ENCODE measurements around the gene GLIS1. TPM values are rescaled to one million over a fixed set of nuclear protein-coding genes. Genes with fewer than 3 reads are reported as not detected.

Gene GLIS1
- total RNA-seq, 1 experiment from 2014 or later, result 0.39 TPM

GRCh38 chr1:53685272-53686051 lies 53.5 kb downstream of the GLIS1 start:
- Histone ChIP-seq H3K27ac (ENCODE audit: low read depth, low read length) (no peak overlapping the region; the same call in 1 of the 2 replicates), H3K27me3 (ENCODE audit: insufficient read depth, low read length) (peaks cover 4% of the 10 kb centered on the region; the same call in 1 of the 2 replicates), H3K9me2 (ENCODE audit: insufficient read depth) (no peaks in the 10 kb centered on the region), H2AFZ (ENCODE audit: low read depth, low read length, poor library complexity, severe bottlenecking) (peak overlapping the region; percentile 62), H3K4me3 (replicated peaks in 1 of 2; ENCODE audit: low read depth in 1 of 2, low read length in 2 of 2) (peak overlapping the region; percentile 28 to 51), H3K36me3 (ENCODE audit: control insufficient read depth in 1 of 2, insufficient read depth in 2 of 2, low read length in 2 of 2) (no peaks in the 10 kb centered on the region), H3K9me3 (ENCODE audit: control insufficient read depth in 1 of 2, insufficient read depth in 1 of 2, low read depth in 1 of 2, low read length in 2 of 2) (no peaks in the 10 kb centered on the region), H3K79me2 (ENCODE audit: insufficient read depth, low read length) (no peaks in the 10 kb centered on the region), H3K4me1 (ENCODE audit: control insufficient read depth in 1 of 2, insufficient read depth in 2 of 2, low read length in 2 of 2) (peaks cover 24 to 25% of the 10 kb centered on the region in 2 experiments), H4K20me1 (ENCODE audit: insufficient read depth) (no peaks in the 10 kb centered on the region), H3K9ac (ENCODE audit: low read length) (no peak overlapping the region), H3K4me2 (ENCODE audit: low read length) (peak overlapping the region; percentile 88)
- ATAC-seq (peak; percentile 71), DNase-seq (ENCODE audit: low read depth, low spot score) (no peak)
- POLR2A ChIA-PET, result no interaction called here
- RAD21 ChIA-PET (ENCODE audit: low non-redundant PET in 1 of 2, low total read pairs in 2 of 2, uncharacterized antibody in 2 of 2, unreplicated experiment in 2 of 2), result no interaction called here
- no TSS peak for BruUV-seq (replicated peaks)
- peak; percentile 93 for TF ChIP-seq TCF7L2 (IDR thresholded peaks at IDR 0.05; ENCODE audit: borderline replicate concordance, extremely low read depth, insufficient read depth, insufficient read length)
- no peak for TF ChIP-seq CEBPB (IDR thresholded peaks at IDR 0.05; ENCODE audit: low read depth)
- intact Hi-C loops (cut with micrococcal nuclease), result loop anchor here (10.0 kb wide), 1 partner anchor 411 kb away; no protein-coding TSS in a partner anchor
- CTCF ChIA-PET, result no interaction called here

GRCh38 chr1:53684741-53685140 lies 54.2 kb downstream of the GLIS1 start:
- ChIA-PET RAD21 (ENCODE audit: low non-redundant PET in 1 of 2, low total read pairs in 2 of 2, uncharacterized antibody in 2 of 2, unreplicated experiment in 2 of 2) (no interaction called here), CTCF (no interaction called here), POLR2A (no interaction called here)
- no peak overlapping the region for H3K27ac ChIP-seq (ENCODE audit: low read depth, low read length)
- no peaks in the 10 kb centered on the region for H3K9me3 ChIP-seq (ENCODE audit: control insufficient read depth in 1 of 2, insufficient read depth in 1 of 2, low read depth in 1 of 2, low read length in 2 of 2)
- BruUV-seq (replicated peaks), result no TSS peak
- H3K27me3 ChIP-seq (ENCODE audit: insufficient read depth, low read length), result peaks cover 4% of the 10 kb centered on the region; the same call in 1 of the 2 replicates
- H4K20me1 ChIP-seq (ENCODE audit: insufficient read depth), result no peaks in the 10 kb centered on the region
- H3K9me2 ChIP-seq (ENCODE audit: insufficient read depth), result no peaks in the 10 kb centered on the region
- DNase-seq (ENCODE audit: low read depth, low spot score), result no peak
- H3K4me3 ChIP-seq (replicated peaks in 1 of 2; ENCODE audit: low read depth in 1 of 2, low read length in 2 of 2), result peak overlapping the region; percentile 28 to 51
- intact Hi-C loops (cut with micrococcal nuclease), result loop anchor here (10.0 kb wide), 1 partner anchor 410 kb away; no protein-coding TSS in a partner anchor
- H2AFZ ChIP-seq (ENCODE audit: low read depth, low read length, poor library complexity, severe bottlenecking), result peak overlapping the region; percentile 62
- no peak for ATAC-seq
- TF ChIP-seq EGR1 (IDR thresholded peaks at IDR 0.05; ENCODE audit: low read depth), result no peak
- TF ChIP-seq SP1 (IDR thresholded peaks at IDR 0.05; ENCODE audit: low read depth), result no peak
- TF ChIP-seq TCF7L2 (IDR thresholded peaks at IDR 0.05; ENCODE audit: borderline replicate concordance, extremely low read depth, insufficient read depth, insufficient read length), result no peak
- no peak for TF ChIP-seq EZH2phosphoT487 (IDR thresholded peaks at IDR 0.05; ENCODE audit: borderline replicate concordance)
- no peak for TF ChIP-seq CEBPB (IDR thresholded peaks at IDR 0.05; ENCODE audit: low read depth)
- TF ChIP-seq POLR2A (IDR thresholded peaks at IDR 0.05; ENCODE audit: borderline replicate concordance, extremely low read depth, insufficient read depth, insufficient read length), result no peak
- no peak for TF ChIP-seq ZNF274 (IDR thresholded peaks at IDR 0.05; ENCODE audit: low read depth, low read length)
- no peak for TF ChIP-seq ZBTB33 (IDR thresholded peaks at IDR 0.05; ENCODE audit: extremely low read depth, insufficient replicate concordance, low read length)
- no peak for TF ChIP-seq CBX3 (IDR thresholded peaks at IDR 0.05; ENCODE audit: low read depth)
- TF ChIP-seq JUND (IDR thresholded peaks at IDR 0.05), result no peak
- no peak for TF ChIP-seq YY1 (IDR thresholded peaks at IDR 0.05; ENCODE audit: extremely low read depth, insufficient replicate concordance, low read depth, low read length)
- no peak for TF ChIP-seq ZFX (IDR thresholded peaks at IDR 0.05)
- TF ChIP-seq EZH2 (IDR thresholded peaks at IDR 0.05), result no peak
- TF ChIP-seq ELF1 (IDR thresholded peaks at IDR 0.05; ENCODE audit: borderline replicate concordance, low read depth), result no peak
- no peak for TF ChIP-seq FOSL1 (IDR thresholded peaks at IDR 0.05; ENCODE audit: low read depth)
- no peak overlapping the region for H3K9ac ChIP-seq (ENCODE audit: low read length)
- peak overlapping the region; percentile 88 for H3K4me2 ChIP-seq (ENCODE audit: low read length)
- peaks cover 24 to 25% of the 10 kb centered on the region in 2 experiments for H3K4me1 ChIP-seq (ENCODE audit: control insufficient read depth in 1 of 2, insufficient read depth in 2 of 2, low read length in 2 of 2)
- H3K36me3 ChIP-seq (ENCODE audit: control insufficient read depth in 1 of 2, insufficient read depth in 2 of 2, low read length in 2 of 2), result no peaks in the 10 kb centered on the region
- no peaks in the 10 kb centered on the region for H3K79me2 ChIP-seq (ENCODE audit: insufficient read depth, low read length)
